Stimulated activated CD4-positive, alpha-beta T cell treated with anti-CD3 and anti-CD28 coated beads, Interleukin-12 subunit alpha, Interleukin-12 subunit beta, amount 100 ng/mL, for 24 hours (primary cell): ENCODE data around the gene SH3RF1.

Source experiments
- DNase-seq, 2 experiments: peaks; one replicate each; pipeline ENCODE4 v3.0.0-alpha.2; 2020; ENCODE audit warnings: low read depth in 2 of 2

The SH3RF1 gene

GRCh38 chr4:169163495-169163894 is 107.3 kb downstream of the SH3RF1 start:
- DNase-seq: no peak

- DNase-seq: no peak
These were observed 109.9 kb downstream of the SH3RF1 start for GRCh38 chr4:169160825-169161224.

DNA sequence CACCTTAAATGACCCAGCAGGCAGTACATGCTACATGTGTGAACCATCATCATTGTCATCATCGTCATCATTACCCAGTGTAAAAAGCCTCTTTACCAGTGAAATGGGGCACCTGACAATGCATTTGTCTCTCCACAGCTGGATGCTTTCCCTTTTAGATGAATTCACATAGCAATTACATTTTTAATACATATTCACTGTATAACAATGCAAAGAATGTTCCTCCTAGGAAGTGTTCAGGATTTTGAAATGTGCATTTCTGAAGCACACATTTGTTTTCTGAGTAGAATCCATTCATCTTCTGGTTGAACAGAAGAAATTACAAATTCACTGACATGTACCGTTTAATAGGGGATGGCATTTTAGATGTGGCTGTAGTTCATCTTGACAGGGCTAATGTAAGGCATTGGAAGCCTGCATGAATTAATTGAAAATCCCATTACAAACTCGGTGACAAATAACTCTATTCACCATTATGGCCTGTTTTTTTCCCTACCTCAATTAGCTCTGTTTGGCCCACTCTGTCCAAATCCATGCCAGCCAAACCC is 111.1 kb downstream of the SH3RF1 start:
- no peak for DNase-seq

- no peak for DNase-seq
These were observed 111.9 kb downstream of the SH3RF1 start for GRCh38 chr4:169158861-169159260.

DNA sequence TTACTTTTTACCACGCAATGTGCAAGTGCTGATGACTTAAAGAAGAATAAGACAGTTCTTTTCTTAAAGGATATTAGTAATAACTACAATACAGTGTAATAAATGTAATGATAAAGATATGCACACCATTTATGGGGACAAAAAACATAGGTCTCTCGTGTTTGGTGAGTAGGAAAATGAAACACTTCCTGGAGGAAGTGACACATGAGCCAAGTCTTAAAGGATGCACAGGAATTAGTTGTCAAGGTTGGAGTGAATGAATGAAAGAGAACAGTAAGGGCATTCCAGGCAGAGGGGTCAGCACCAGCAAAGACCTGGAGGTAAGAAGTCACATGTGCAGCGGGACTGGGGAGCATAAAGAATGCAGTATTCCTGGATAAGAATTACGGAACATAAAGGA is 112.7 kb downstream of the SH3RF1 start:
- no peak for DNase-seq

DNA sequence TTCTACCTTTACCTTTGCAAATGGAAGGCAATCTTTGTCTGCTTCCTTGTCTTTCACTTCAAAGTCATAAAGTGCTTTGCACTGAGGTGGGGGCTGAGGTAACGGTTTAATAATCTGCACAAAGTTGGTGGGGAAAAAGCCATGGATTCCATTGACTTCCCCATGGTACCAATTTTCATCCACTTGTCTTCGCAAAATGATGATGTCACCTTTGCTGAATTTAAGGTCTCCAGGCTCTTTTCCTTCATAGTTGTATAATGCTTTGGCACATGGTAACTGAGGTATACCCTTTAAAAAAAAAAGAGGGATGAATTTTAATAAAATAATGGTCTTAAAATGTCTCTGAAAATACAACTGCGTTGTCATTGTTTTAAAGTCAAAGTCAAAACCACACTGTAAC is 114.4 kb downstream of the SH3RF1 start:
- no peak for DNase-seq

- no peak for DNase-seq
These were observed 116.6 kb downstream of the SH3RF1 start for GRCh38 chr4:169154121-169154520.

DNA sequence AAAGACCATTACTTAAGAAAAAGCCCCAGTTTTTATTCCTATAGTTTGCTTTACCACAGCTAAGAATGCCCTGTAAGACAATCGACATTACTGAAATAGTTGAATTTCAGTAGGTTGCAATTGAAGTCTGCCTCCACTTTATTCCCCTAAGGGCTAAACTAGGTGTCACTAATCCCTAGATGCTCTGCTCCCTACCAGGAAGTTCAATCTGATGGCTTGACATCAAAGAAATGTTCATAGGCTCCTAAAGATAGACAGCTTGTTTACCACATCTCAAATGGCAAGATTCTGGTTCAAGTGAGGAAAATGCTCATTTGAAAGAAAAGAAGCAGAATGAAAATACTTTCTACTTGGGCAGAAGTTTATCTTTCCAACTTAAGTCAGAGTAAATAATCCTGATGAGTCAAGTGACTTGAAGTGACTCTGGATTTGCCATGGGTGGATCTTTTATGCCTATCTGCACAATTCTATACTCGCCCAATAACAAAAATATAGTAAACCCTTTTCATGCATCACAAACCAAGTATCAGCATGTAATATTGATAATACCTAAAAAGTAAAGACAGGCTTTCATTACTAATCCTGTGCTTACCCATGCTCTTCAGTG is 117.2 kb downstream of the SH3RF1 start:
- DNase-seq: no peak

DNA sequence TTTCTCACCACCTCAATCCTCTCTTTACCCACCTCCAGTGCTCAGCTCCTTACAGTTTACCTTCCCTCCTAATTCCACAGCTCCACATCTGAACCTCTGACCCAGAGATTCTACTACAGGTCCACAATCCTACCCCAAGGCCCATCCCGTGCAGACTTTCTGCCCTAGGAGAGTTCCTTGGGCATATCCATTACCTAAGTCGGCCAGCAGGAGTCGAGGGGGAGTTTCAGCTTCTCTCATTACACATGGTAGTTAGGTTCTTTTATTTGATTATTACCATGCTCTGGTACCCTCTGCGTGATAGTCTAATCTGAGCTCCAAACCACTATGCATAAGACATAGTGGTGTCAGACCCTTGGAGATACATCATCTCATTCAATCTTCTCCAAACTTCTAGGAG is 117.9 kb downstream of the SH3RF1 start:
- no peak for DNase-seq

DNA sequence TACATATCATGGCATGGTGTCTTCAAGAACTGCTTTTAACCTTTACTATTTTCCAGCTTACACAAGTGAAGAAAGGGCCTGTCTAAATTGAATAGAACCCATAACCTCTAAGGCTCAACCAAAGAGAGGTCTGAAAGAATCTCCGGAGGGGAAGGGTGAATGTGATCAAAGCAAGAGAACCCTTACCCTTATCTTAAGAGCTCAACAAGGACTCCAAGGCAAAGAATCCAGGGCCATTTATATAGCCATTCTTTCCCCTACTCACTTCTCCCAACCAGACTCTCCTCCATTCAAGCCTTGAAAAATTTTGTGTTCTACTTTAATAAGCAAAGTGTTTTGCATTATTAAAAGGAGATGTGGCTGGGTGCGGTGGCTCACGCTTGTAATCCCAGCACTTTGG is 118.7 kb downstream of the SH3RF1 start:
- DNase-seq: no peak

DNA sequence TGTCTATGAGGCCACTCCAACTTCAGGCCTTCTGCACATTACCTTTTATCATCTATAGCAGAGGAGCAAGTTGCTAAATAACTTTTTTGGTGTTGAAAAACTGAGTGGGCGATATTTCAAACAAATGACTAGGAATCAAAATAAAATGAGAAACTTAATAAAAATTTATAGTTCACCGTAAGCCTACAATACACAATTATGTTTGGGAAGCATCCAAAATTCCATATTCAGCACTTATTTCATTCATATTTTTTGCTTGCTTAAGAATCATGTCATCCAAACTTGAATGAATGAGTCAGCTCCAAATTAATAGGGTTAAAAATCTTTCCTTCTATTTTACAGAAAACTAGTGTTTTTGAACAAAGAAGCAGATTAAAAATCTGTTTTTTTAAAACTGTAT is 119.1 kb downstream of the SH3RF1 start:
- no peak for DNase-seq

GRCh38 chr4:169150806-169151205 is 120.0 kb downstream of the SH3RF1 start:
- no peak for DNase-seq

GRCh38 chr4:169148885-169149284 is 121.9 kb downstream of the SH3RF1 start:
- DNase-seq: no peak

DNA sequence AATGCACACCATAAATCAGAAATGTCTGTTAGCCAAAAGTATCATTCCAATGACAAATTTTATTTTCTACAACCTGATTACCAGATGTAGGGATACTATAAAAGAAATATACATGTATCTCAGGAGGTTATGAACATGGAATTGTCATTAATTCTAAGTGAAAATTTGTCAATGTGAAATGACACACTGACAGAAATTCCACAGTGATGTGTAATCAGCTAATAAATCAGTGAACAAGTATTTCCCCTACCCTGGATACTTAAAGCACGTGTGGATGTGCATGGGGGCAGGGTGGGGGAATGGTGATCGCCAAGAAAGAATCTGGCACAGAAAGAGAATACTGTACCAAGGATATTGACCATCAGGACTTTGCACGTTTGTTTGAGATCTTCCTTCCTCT is 123.6 kb downstream of the SH3RF1 start:
- DNase-seq: no peak

DNA sequence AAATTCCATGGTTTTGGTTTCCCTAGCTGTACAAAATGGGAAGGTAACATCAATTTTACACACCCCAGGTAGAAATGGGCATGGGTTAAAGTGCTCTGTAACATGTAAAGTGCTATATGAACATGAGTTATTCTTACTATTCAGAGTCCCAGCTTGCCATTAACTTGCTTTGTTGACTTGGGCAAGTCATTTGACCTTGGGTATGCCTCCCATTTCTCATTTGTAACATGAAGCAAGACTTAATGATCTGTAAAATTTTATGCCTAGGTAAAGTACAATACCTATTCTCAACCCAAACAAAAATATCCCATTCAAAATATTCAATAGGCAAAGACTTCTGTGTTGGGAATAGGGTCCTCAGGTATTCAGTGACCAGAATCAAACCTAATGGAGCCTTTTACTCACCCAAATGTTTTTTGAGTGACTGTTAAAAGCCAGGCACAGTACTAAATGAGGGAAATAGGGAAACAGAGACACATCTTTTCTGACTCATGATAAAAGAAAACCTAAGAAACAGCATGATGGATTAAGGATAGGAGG is 126.6 kb downstream of the SH3RF1 start:
- DNase-seq: no peak

- no peak for DNase-seq
These were observed 127.4 kb downstream of the SH3RF1 start for GRCh38 chr4:169143335-169143734.

GRCh38 chr4:169142906-169143305 is 127.8 kb downstream of the SH3RF1 start:
- DNase-seq: no peak

DNA sequence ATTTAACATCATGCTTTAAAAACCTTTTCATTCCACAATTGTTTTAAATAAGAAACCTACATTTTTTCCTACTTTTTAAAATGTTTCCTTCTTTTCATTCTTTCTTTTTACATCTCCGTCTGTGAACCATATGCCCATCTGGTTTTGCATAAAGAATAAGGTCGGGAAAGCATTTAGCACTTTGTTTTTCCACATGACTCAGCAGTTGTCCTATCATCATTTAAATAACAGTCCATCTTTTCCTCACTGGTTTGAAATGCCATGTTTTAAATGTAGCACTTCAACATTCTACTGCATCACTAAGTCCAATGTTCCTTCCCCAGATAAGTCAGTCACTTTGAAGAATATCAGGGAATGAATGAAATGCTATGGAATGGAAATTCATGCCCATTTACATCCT is 128.4 kb downstream of the SH3RF1 start:
- no peak for DNase-seq

DNA sequence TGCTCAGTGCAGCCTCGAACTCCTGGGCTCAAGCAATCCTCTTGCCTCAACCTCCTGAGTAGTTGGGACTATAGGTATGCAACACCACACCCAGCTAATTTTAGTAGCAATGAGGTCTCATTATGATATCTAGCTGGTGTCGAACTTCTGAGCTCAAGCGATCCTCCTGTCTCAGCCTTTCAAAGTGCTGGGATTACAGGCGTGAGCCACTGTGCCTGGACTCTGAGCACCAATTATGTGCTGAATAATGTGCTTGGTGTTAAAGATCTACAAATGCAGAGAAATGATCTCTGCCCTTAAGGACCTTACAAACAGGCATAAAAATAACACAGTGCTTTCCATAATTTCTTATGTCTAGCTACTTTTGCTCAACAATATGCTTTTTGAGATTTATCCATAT is 131.7 kb downstream of the SH3RF1 start:
- no peak for DNase-seq

GRCh38 chr4:169137558-169137920 is 133.2 kb downstream of the SH3RF1 start:
- DNase-seq: no peak

GRCh38 chr4:169136796-169137557 is 133.8 kb downstream of the SH3RF1 start:
- DNase-seq: no peak

GRCh38 chr4:169136330-169136729 is 134.4 kb downstream of the SH3RF1 start:
- no peak for DNase-seq

DNA sequence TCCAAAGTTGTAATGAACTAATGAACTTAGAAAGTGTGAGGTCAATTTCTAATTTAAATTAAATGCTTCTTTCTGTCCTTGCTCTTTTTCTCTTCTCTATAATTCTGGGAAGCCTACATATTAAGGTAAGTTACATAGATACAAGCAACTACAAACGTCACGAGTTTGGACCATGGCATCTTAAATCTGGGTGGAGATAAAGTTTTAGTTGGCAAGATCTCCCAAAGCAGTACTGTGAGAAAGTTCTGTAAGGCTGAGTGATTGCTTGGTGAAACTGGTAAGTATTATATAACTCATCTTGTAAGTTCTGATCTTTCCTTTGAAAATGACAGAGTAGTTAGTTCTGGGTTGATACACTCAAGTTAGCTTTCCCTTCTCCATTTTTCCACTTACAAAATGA is 135.0 kb downstream of the SH3RF1 start:
- DNase-seq: no peak
